ENCODE data around the gene EID2B.
A peak's percentile ranks its signal among the peaks of the same experiment; 100 is the strongest.

Gene EID2B, protein sequence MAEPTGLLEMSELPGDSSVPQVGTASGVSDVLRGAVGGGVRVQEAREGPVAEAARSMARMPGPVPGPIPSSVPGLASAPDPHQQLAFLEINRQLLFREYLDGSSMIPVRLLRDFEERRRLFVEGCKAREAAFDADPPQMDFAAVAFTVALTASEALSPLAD

DNA sequence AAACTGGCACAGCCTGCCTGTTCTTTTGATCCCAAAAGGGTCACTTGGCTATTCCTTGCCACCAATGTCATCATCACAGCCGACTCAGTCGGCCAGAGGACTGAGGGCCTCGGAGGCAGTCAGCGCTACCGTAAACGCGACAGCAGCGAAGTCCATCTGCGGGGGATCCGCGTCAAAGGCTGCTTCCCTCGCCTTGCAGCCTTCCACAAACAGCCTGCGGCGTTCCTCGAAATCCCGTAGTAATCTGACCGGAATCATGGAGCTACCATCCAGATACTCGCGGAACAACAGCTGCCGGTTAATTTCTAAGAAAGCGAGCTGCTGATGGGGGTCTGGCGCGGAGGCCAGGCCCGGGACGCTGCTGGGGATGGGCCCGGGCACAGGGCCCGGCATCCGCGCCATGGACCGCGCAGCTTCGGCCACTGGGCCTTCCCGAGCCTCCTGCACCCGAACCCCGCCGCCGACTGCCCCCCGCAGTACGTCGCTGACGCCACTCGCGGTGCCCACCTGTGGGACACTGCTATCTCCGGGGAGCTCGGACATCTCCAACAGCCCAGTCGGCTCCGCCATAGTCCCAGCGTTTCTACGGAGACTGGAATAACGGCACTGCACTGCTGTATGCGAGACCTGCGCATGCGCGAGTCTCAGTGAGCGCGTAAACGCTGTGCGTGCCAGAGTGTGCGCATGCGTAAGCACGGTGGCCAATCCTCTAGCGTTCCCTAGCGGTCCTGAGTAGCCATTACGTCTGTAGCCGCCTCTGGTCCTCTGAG lies at the start of gene EID2B:
EID2B (minus strand) TSS at position 620 of the 770 bp plus-strand sequence; CDS start at position 570, 50 bp downstream.
- DNase-seq (ENCODE audit: low spot score), result peak; percentile 97

DNA sequence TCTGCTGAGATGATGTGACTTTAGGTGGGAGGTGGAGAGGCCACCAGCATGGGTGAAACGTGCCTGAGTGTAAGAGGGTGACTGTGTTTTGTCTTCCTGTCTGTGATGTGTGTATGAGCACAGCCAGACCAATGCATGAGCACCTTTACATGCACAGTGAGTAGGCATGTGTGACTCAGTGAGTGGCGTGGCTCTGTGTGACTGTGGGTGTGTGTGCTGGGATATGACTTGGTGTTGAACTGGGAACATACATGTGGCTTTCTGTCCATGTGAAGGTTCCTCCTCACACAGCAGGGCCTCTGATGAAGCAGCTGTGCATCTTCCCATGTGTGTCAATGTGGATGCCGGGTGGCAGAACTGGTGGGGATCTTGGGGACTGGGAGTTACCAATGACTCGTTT lies 49.8 kb upstream of the EID2B start:
- no peak for DNase-seq (ENCODE audit: low spot score)

DNA sequence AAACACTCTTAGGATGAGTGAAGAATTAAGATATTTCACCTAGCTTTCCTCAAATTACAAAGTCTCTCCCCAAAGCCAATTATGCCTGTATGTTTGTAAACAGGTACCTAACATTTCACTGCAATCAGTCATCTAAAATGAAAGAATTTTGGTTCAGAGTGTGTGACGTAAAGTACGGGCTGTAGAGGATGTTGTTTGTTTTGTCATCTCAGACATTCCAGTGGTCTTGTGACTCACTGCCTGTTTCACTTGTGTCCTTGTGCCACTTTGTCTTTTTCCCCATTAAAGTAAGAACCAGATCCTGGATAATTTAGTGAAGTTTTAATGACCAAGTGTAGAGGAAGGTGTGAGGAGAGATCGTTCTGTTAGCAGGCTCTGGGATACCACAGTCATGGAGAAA lies 36.0 kb upstream of the EID2B start:
- no peak for DNase-seq (ENCODE audit: low spot score)

DNA sequence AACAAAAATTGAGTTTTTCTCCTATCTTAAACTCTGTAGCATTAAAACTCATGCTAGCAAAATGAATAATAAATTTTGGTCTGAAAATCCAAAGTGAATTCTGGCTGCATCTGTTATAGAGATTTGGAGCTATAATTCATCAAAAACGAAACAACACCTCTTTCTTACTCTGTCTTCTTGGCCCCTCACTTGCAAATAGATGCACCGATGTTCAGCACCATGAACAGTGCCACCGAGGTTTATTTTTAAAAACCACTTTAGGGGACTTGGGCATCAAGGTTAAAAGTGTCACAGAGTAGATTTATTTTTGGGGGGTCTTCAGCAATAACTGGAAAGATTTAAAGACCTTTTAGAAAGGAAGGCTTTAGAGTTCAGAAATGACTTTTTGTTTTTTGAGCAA lies 33.4 kb upstream of the EID2B start:
- DNase-seq (ENCODE audit: low spot score), result no peak

DNA sequence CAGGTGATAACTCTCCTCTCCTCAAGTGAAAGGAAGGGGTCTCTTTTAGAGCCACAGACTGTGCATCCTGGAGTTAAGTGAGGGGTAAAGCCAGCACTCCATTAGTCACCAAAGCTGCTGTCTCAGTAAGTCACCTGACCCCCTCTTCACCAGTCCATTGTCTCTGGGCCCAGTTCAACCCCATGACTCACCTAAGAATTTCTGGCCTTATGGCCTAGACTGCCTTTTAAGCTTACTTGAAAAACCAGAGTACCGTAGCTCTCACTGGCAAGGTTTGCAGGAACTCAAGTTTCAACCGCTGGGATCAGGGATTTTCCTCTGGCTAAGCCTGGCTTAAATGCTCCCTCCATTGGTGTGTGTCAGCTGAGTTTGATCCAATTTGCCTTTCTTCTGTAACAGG lies 30.8 kb upstream of the EID2B start:
- DNase-seq (ENCODE audit: low spot score), result no peak

DNA sequence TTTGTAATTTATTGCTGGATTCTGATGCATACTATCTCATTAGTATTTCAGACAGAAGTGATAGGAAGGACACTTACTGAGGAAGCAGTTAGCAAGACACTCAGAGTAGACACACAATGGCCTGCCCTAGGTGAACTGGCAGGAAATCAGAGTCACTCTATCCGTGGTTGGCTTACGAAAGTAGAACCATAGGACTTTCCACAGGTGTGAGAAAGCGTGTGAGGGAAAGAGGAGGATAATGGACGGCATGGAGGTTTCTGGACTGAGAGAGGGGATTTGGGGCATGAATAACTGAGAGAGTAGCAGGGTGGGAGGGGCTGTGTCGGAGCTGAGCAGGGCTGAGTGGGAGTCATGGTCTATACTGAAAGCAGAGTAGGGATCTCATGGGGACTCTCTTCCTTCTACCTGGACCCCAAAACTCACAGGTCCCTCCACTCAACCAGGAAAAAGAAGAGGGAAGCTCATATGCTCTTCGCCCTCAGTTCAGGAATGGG lies 26.0 kb upstream of the EID2B start:
- DNase-seq (ENCODE audit: low spot score), result no peak

DNA sequence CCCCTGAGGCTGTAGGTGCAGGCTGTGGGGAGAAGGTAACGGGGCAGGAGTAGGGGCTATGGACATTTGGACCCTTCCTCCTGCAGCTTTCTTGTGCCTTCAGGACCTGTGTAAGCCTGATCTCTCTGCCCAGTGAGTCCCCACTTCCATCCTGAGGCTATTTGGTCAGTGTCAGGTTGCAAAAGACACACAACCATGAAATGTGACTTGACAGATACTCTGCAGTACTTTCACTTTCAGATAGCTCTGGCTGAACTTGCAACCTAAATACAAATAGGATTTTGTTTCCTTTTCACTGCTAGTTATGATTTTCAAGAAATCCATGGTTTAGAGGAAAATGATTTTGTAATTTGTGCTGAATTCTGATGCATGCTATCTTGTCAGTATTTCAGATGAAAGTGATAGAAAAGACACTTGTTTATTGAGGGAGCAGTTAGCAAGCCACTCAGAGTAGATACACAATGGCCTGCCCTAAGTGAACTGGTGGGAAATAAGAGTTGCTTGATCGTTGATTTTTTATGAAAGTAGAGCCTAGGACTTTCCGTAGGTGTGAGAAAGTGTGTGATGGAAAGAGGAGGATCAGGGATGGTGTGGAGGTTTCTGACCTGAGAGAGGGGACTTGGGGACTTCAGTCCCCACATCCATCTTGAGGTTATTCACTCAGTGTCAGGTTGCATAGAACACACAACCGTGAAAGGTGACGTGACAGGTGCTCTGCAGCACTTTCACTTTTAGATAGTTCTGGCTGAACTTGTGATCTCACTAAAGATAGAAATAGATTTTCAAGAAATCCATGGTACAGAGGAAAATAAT lies 25.4 kb upstream of the EID2B start:
- DNase-seq (ENCODE audit: low spot score), result no peak

DNA sequence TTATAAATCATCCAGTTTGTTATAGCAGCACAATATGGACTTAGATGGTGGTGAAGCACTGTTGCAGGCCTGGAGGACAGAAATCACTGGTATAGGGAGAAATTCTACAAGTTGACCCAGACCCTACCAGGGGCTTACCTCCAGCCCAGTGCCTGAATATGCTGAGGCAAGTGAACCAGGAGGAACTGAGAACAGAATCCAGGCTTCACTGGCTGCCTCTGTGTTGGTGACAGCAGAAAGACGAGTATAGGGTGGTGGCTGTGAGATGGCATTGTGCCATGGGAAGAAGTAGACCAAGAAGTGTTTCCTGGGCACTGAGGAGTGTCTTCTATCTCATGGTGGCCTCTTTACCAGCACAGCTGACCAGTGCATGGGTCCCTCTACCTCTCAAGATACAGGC lies 23.2 kb upstream of the EID2B start:
- no peak for DNase-seq (ENCODE audit: low spot score)

DNA sequence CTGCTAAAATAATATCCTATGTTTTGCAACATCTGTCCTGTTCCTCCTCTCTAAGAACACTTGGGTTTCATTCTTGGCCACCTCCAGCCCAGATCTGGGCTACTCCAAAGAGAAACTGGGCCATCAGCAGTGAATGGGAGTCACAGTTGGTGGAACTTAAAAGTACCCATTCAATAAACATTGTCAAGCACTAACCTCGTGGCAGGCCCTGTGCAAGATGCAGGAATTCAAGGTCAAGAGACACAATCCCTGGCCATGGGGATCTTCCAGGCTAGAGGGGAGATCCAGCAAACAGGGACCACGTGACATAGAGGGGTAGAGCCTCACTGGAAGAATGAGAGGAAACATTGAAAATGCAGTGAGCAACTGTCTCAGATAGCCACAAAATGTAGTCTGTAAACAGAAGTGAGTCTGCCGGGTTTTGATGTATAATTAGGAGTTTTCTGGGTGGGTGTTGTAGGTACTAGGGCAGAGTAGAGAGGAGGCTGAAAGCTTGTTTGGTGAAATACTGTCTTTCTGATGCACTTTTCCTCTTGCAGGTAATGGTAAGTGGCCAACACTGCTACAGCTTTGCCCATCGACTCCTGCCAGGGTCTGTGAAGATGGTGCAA lies 22.2 kb upstream of the EID2B start:
- DNase-seq (ENCODE audit: low spot score), result no peak

DNA sequence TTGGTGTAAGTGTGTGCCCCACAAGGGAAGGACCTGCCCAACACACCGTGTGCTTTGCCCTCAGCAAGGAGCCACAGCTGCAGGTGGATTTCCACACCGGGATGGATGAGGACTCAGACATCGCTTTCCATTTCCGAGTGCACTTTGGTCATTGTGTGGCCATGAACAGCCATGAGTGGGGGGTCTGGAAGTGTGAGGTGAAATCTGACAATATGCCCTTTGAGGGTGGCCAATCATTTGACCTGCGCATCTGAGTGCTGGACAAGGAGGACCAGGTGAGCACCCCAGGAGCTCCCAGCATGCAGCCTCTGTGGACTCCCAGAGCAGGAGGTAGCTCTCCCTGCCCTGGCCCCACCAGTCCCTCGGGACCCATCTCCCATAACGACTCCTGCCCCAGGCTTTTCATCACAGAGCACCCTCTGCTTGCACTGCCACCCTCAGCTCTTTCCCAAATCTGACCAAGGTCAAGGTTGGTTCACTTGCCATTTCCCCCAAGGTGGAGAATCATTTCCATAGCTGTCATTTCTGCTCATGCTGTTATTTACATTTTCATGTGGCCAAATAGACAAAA lies 20.5 kb upstream of the EID2B start:
- no peak for DNase-seq (ENCODE audit: low spot score)

DNA sequence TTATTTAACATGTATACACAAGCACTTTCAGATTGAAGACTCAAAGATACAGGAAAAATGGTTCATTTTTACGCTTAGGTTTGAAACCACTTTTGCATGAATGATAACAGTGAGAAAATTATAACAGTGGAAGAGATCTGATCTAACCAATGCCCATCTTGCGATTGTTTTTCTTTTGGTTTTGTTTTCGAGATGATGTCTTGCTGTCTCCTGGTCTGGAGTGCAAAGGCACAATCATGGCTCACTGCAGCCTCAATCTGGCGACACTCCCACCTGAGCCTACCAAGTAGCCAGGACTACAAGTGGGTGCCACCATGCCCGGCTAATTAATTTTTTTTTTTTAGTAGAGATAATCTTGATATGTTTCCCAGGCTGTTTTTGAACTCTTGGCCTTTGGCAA lies 17.5 kb upstream of the EID2B start:
- DNase-seq (ENCODE audit: low spot score), result no peak

DNA sequence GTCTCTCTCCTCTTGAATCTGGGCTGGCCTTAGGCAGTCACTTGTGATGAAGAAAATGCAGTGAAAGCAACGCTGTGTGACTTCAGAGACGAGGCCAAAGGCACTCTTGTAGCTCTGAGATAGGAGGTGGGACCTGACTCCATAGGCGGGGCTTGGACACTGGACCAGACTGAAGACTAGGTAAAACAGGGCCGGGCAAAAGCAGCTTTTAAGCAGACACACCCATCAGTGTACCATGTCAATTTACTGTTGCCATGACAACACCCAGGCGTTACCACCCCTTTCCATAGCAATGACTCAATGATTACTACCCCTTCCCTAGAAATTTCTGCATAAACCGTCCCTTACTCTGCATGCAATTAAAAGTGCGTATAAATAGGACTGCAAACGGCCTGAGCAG lies 13.9 kb upstream of the EID2B start:
- DNase-seq (ENCODE audit: low spot score), result no peak

DNA sequence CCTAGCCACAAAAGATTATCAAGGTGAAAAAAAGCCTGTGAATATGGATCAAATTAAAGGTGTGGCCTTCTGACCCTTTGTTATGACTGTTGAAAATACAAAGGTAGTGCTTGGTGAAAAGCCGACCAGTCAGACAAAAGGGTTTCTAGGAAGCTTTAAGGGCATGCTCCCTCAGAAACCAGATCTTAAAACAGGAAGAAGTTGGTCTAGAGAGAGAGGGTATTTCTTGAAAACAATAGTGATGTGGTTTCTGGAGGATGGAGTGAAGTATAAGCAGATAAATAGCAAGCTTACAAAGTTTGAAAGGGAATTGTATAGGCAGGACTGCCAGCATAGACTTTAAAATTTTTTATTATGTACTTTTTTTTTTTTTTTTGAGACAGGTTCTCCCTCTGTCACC lies 12.3 kb upstream of the EID2B start:
- no peak for DNase-seq (ENCODE audit: low spot score)

DNA sequence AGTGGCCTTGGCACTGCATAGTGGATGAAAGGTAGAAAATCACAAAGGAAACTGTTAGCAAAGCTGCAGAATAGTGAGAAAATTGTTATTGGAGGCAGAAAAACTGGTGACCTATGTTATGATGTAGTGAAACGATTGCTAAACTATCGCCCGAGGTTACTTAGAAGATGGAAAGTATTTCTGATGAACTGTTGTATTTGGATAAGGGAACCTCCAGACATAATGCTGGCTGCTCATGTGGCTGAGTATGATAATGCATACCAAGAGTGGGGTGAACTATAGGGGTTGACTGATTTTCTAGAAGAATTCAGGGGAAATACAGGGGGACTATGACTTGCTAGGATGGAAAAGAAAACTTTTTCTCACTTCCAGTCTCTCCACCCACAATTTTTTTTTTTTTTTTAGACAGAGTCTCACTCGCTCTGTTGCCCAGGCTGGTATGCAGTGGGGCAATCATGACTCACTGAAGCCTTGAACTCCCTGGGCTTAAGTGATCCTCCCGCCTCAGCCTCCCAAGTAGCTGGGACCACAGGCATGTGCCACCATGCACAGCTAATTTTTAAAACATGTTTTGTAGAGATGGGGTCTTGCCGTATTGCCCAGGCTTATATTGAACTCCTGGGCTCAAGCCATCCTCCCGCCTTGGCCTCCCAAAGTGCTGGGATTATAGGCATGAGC lies 11.7 kb upstream of the EID2B start:
- no peak for DNase-seq (ENCODE audit: low spot score)

DNA sequence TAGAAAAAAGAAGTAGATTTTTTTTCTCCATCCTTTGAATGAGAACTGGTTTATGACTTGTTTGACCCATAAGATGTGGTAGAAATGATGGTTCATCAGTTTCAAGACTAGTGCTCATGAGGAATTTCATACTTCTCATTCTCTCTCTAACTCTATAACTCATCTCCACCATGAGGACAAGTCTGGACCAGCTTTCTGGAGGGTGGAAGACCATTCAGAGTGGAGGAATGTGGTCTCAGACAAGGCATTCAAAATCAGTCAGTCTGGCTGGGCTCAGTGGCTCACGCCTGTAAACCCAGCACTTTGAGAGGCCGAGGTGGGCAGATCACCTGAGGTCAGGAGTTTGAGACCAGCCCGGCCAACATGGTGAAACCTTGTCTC lies 10.8 kb upstream of the EID2B start:
- DNase-seq (ENCODE audit: low spot score), result no peak

DNA sequence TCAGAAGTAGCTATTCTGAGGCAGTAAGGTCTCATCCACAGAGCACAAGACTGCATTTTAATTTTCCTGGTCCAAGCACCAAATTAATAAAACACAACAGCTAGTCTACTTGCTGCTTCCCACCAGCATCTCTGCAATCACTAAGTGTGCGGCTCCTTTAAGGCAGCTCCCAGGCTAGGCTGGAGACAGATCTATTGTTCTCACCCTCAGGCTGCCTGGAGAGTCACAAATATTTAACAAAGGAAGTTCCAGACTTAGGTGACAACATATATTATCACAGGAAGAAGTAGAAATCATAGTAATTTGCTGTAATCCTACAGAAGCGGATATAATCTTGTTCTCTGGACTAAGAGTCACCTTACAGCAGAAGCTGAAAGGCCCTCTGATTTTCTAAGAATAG lies 9.6 kb upstream of the EID2B start:
- DNase-seq (ENCODE audit: low spot score), result no peak

DNA sequence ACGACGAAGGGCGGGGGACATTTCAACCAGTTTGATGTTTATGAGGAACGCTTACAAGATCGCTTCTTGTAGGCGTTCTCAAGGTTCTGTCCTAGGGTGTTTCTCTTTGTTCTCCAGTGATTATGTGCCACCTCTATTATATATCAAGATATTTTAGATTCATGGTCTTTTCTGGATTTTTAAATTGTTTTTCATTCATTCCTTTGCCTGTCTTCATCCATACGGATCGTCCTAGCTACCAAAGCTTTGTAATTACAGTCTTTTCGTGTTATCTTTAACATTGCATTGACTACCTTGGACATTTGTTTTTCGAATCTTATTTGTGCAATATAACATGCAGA lies 7.7 kb upstream of the EID2B start:
- DNase-seq (ENCODE audit: low spot score), result no peak

DNA sequence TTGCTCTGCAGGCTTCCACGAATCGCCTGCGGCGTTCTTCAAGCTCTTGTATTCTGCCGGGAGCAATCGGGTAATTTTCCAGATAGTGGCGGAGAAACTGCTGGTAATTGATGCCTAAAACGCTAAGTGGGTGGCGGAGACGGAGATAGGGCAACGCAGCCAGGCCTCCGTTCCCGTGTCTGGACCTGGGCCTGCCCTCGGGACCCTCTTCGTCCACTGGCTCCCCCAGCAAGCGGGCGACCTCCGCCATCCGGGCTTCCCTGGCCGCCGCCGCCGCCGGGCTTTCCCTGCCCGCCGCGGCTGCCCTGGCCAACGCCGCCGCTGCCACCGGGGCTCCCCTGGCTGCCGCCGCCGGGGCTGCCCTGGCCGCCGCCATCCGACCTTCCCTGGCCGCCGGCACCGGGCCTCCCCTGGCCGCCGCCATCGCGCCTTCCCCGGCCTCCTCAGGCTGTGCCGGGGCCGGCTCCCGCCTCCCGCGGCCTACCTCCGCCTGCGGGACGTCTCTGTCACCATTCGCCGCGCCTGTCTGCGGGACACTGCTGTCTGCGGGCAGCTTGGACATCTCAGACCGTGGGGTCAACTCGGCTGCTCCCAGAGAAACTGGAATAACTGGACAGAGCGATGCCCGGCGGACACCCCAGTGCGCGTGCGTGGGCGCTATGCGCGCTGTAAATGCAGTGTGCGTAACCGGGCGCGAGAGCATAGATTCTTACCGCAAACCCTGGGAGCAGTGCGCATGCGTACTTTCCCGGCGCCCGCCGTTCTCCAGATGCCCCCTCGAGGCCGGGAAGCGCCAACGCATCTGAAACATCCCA lies 7.1 kb upstream of the EID2B start, which contains the start of gene EID2:
EID2 (minus strand) TSS at position 644 of the 815 bp plus-strand sequence; CDS start at position 562, 82 bp downstream.
- peak; percentile 94 for DNase-seq (ENCODE audit: low spot score)

DNA sequence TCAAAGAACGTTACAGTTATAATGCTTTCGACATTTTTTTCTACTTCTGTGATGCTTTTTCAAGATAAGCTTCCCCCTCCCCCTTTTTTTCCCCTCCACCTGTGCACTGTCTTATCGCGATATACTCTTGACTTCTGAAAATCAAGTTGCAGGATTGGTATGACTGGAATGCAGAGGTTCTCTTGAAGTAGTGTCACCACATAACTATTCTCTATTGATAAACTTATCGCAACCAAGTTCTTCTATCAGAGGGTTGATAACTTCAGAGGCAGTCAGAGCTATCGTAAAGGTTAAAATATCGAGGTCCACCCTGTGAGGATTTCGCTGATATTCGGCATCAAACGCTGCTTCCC lies 6.5 kb upstream of the EID2B start:
- DNase-seq (ENCODE audit: low spot score), result peak; percentile 66

DNA sequence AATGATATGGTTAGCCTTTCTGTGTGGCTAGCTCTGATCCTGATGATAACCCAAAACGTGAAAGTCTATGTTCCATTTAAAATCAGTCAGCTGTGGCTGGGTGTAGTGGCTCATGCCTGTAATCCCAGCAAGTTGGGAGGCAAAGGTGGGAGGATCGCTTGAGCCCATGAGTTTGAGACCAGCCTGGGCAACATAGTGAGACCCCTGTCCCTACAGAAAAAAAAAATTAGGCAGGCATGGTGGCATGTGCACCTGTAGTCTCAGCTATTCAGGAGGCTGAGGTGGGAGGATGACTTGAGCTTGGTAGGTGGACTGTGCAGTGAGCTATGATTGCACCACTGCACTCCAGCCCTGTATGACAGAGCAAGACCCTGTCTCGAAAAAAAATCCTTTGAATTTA lies 1.1 kb upstream of the EID2B start:
- no peak for DNase-seq (ENCODE audit: low spot score)

DNA sequence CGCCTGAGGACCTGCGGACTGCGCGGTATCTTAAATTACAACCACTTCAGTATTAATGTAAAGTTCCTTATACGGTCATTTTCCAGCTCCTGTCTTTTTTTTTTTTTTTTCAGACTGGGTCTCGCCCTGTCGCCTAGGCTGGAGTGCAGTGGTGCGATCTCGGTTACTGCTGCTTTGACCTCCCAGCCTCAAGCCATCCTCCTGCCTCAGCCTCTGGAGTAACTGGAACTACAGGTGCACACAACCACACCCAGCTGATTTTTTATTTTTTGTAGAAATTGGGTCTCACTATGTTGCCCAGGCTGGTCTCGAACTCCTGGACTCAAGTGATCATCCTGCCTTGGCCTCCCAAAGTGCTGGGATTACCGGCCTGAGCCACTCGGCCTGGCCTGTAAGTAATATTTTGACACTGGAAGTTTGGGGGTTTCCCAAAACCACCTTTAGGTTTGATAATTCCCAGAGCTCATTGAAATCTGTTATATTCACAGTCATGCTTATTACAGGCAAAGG lies 406 bp upstream of the EID2B start:
- DNase-seq (ENCODE audit: low spot score), result no peak
